DND-41 (cell line): ENCODE data around the gene IQGAP2.

Experiments used
- CTCF ChIP-seq: IDR thresholded peaks from 2 replicates; pipeline ENCODE4 v1.5.1; 2012; ENCODE audit warnings: borderline replicate concordance, low read length, moderate library complexity, mild to moderate bottlenecking; ENCODE audit not compliant: poor library complexity, severe bottlenecking; ENCODE audit errors: extremely low read depth
- EZH2 ChIP-seq: IDR thresholded peaks from 3 replicates; pipeline ENCODE4 v1.6.1; 2012; ENCODE audit warnings: borderline replicate concordance, low read depth, mild to moderate bottlenecking, moderate library complexity, low read length, inconsistent platforms; ENCODE audit not compliant: severe bottlenecking

GRCh38 chr5:76445830-76446229, 42.7 kb downstream of the IQGAP2 start:
- TF ChIP-seq CTCF = no peak
- TF ChIP-seq EZH2 = no peak
